CD4-positive, alpha-beta T cell treated with Interleukin-4 for 1 hour (primary cell): ENCODE measurements around the gene TRIM67.

ENCODE experiments used
- DNase-seq, 2 donors: peaks; one replicate each; pipeline ENCODE4 v3.0.0-alpha.2; 2020 to 2022

The TRIM67 gene

GRCh38 chr1:231185391-231185790, 23.5 kb downstream of the TRIM67 start:
- no peak for DNase-seq

DNA sequence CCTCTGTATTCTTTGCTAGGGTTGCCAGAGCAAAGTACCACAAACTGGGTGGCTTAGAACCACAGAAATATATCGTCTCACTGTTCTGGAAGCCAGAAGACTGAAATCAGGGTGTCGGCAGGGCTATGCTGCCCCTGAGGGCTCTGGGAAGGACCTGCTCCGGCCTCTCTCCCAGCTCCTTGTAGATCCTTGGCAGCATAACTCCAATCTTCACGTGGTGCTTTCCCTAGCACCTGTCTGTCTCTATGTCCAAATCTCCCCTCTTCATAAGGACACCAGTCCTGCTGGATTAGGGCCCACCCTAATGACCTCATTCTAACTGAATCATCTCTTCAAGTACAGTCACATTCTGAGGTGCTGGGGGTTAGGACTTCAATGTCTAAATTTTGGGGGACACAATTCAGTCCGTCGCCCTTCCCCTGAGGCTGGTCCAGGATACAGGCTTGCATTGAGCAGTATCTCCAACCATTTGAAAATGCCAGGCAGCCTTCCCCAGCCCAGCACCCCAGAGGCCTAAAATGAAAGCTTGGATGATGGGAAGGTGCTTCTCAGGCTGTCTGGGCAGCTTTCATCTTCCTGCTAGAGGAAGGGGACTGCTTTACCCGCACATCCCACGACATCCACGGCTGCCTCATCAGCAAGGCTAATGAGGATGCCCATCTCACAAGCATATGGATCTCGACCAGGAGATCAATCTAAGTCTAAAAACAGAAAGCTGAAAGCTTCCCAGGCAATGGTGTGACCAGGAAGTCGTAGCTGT, 24.7 kb downstream of the TRIM67 start:
- no peak for DNase-seq

DNA sequence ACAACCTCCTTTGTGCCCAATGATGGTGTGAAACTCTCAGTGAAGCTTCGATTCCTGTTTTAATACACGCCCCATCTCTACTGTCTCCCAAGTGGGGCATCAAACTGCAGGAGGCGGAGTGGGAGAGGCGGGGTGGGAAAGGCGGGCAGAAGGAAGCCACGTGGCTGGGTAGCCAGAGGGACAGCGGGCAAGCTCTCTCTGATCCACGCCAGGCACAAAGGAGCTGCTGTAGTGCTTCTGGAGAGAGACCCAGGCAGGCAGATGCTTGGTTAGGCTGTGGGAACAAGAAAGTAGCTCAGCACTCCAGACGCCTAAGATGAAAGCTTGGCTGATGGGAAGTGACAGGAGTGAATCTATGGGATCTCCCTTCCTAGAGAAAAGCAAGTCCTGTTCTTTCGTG, 25.7 kb downstream of the TRIM67 start:
- DNase-seq = no peak

DNA sequence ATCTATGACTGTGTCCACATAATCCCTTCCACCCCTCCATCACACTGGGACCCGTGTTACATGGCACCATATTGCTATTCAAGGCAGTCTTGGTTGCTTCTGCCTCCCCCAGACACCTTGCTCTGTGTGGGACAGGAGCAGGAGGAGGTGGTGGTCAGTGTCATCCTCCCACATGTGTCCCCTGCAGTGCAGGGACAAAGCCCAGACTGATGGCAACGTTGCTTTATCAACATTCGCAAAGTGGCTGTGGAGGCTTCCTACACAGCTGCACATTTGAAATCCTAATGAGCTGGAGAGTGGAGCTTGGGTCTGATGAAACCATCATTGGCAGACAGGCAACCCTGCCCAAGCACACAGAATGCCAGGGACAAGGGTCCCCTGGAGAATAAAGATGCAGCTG, 26.2 kb downstream of the TRIM67 start:
- no peak for DNase-seq

DNA sequence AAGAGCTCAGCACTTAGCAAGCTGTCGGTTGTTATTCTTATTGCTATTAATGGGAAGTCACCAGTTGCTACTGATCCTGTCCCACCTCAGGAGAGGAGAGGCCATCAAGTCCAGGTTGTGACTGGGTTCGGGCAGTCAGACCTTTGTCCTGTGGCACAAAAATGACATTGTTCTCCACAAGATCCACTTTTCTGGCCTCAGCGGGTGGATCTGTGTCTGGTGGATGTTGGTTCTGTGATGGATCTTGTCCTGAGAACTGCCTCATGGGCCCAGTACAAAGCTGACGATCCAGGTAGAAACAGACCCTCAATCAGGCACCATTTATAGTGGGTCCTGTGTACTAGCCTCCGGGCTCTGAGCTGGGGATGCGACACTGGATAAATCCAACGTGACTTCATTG, 26.9 kb downstream of the TRIM67 start:
- DNase-seq = no peak

DNA sequence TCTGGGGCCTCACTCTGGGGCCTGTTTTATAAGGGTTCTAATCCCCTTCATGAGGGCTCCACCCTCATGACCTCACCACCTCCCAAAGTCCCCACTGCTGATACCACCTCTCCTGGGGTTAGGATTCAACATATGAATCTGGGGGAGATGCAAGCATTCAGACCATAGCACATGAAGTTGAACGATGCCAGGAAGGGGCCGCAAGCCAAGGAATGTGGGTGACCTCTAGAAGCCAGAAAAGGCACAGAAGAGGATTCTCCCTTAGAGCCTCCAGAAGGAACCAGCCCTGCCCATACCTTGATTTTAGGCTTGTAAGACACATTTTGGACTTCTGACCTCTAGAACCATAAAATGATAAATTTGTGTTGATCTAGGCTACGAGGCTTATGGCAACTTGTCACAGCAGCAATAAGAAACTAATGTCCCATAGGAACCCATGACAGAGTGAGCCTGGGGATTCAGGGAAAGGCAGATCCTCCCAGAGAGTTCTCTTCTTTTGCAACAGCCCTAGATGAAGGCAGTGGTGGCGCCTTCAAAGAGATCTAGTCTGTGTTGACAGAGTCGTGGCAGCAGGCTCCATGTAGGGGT, 27.9 kb downstream of the TRIM67 start:
- no peak for DNase-seq

DNA sequence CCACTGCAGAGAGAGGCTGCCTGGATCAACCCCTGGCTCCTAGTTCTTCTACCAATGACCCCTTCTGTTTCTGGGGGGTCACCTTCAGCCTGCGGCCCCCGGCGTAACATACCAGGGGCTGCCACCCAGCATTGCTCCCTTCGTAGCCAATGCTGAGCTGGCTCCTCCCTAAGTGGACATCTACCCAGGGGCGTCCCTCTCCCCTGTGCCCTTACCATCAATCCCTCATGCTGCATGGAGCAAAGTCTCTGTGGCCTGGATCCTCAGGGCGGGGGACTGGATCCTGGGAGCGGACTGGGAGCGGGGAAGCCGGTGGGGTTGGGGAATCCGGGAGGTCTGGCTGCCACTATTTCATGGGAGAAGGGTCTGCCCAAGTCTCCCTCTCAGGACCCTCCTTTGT, 28.6 kb downstream of the TRIM67 start:
- no peak for DNase-seq

DNA sequence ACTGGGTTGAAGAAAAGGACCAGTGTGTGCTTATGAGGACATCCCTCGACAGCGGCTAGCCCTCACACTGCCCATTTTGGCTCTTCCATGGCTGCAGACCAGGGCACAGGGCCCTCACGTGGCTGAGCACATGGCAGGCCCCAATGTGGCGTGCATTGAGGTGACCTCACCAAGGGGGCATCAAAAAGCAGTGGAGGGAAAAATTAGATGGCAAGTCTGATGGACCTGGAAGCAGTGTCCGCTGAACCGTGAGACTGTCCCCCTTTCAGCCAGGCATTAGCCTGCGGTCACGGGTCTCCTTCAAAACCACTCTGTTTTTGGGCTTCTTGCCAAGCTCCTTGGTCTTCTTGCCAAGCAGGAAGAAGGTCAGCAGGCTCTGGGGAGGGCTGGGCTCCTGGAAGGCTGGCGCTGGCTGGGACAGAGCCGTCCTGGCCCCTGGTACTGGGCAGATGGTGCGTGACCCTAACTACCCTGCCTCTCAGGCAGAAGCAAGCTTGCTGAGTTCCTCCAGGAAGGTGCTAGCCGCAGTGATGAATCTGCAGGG, 30.8 kb downstream of the TRIM67 start:
- DNase-seq = no peak

- no peak for DNase-seq
Observed at GRCh38 chr1:231193710-231194340, 32.0 kb downstream of the TRIM67 start.

- DNase-seq = no peak
Observed at GRCh38 chr1:231194476-231194842, 32.6 kb downstream of the TRIM67 start.

DNA sequence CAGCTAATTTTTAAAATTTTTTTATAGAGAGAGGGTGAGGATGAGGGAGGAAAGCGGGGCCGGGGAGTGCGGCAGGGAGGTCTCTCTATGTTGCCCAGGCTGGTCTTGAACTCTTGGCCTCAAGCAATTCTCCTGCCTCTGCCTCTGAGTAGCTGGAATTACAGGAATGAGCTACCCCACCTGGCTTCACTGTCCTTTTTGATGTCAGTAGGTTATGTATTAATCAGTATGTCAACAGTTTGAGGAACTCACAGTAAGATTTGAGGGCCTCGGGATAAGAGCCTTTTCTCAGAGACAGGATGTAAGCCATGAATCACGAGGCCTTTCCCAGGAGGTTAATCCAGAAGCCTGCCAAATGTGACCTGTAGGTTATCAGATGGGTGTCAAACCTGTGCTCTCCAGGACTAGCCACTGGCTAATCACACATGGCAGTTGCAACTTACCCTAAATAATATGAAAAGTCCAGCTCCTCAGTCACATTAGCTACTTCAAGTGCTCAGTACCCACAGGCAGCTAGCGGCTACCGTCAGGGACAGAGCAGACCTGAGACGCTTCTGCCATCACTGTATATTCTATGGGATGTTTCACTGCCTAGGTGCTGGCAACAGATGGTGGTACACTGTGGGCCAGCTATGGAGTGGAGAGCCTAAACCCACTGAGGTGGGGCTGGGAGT, 33.1 kb downstream of the TRIM67 start:
- DNase-seq = no peak

- no peak for DNase-seq
Observed at GRCh38 chr1:231196307-231196706, 34.4 kb downstream of the TRIM67 start.

GRCh38 chr1:231196728-231197127, 34.9 kb downstream of the TRIM67 start:
- DNase-seq = no peak

DNA sequence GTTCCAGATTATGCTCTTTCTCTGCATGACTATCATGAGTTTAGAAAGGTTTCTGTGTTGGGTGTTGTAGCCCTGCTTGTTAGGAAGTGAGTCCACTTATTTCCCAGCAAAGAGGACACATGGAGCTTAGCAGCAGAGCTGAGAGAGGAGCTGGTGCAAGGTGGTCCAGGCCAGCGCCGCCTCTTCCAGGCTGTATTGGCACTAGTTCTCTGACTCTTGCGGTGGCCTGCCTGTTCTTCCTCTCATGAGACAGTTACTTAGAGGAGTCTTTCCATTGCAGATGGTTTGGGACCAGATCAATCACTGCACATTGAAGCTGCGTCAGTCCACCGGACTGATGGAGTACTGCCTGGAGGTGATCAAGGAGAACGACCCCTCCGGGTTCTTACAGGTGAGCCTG, 38.0 kb downstream of the TRIM67 start:
- DNase-seq = no peak

DNA sequence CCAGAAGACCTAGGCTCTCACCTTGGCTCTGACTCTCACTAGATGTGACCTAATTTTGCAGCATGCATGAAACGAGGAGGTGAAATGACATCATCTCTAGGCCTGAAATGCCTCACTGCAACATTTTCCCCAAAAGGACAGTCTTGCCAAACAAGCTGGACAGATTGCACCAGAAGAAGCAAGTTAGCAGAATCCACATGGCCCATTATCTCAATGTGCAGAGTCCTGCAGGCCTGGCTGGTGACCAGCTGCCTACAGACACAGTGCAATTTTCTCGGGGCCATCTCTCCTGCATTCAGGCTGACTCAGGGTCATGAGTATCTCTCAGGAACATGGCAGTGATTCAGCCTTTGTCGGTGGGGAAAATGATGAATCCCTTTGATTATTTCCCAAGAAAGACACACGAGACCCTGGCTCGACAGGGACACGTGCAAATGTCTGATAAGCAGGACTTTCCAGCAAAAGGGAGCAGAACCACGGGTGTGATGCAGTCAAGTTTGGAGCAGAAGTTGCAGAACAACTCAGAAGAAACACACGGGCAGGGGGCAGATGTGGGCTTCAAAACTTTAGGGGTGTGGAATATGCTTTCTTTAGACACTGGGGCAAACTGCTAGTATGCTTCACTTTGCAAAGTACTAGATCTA, 38.7 kb downstream of the TRIM67 start:
- no peak for DNase-seq

- no peak for DNase-seq
Observed at GRCh38 chr1:231201375-231201978, 39.6 kb downstream of the TRIM67 start.

DNA sequence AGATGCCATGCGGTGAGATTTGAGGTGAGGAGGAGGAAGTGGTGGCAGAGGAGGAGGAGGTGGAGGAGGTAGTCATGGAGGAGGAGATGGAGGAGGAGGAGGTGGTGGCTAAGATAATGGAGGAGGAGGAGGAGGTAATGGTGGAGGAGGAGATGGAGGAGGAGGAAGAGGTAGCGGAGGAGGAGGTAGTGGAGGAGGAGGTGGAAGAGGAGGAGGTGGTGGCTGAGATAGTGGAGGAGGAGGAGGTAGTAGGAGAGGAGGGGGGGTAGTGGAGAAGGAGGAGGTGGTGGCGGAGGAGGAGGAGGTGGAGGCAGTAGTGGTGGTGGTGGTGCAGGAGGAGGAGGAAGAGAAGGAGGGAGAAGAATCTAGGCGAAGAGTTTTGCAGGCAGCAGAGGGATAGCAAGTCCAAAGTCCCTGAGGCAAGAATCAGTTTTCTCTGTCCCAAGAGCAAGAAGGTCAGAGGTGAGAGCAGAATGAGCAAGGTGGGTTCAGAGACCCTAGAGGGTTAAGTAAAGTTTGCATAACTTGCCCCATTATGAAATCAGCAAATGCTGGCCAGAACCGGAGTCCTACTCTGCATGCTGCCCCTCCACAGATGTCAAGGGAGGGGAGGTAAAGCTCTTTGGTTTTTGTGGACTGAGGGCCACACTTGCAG, 40.2 kb downstream of the TRIM67 start:
- DNase-seq = no peak

DNA sequence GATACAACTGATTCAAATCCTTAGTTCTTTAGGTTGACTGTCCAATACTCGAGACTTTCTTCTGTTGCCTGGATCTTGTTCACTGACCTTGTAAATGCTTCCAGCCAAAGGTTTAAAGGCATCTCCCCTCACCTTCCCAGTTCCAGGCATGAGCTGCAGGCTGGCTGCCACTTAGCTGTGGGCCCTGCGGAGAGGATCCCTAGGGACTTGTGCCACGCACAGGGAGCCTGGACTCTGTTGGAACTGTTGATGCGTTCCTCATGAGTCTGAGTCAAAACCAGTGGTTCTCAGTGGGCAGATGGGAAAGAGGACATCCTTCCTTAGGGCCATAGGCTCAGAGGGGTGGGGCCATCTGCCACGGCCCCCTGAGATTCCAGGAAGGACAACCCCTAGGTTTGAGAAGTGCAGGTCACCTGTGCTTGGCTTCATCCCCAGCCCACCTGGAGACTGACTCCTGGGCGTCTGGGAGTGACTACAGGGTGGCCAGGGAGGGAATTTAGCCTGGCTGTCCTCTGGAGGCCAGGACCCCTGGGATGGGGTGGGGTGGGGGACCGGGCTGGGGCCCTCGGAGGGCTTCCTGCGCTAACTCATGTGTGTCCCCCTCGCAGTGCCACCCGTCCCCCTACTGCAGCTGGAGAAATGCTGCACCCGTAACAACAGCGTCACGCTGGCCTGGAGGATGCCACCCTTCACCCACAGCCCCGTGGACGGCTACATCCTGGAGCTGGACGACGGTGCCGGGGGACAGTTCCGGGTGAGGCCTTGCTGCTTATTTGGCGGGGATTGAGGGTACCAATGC, 41.6 kb downstream of the TRIM67 start:
- no peak for DNase-seq

DNA sequence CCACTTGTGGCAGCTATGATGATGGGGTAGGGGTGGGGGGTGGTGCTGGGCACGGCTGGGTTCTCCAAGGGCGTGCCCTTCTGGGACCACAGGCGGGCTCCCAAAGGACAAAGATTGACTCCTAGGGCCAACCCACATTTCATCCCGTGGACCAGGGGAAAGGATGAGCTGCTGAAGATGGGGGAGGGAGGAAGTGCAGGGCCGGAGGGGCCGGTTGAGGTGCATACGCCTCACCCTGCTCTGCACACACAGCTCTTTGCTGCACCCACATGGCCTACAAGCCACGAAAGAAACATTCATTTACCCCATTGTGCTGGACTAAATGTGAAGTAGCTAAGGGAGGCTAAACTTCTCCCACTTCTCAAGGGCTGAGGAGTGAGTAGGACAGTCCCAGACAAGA, 45.0 kb downstream of the TRIM67 start:
- DNase-seq = no peak

DNA sequence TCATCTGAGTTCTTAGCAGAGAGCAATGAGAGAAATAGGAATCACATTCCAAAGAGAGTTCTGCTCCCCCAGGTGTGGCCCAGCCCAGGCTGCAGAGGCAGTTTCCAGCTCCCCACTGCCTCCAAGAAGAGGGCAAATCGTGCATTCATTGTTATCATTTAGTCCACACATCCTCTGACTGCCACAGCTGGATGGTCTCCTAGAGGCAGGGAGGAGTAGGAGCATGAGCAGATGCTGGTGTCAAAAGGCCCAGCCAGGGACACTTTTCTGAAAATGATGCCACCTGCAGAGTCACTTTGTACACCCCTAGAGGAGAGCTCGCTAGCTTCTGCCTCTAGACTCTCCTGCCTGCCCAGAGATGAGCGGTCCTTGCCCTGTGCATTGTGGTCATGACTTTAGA, 45.6 kb downstream of the TRIM67 start:
- no peak for DNase-seq

DNA sequence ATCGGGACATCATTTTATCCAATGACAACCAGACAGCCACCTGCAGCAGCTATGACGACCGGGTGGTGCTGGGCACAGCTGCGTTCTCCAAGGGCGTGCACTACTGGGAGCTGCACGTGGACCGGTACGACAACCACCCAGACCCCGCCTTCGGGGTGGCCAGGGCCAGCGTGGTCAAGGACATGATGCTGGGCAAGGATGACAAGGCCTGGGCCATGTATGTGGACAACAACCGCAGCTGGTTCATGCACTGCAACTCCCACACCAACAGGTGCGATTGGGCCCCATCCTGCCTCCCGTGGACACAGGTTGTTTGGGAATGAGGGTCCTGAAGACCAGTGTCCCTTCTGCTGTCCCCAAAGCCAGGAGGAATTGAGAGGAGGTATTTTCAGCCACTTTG, 47.1 kb downstream of the TRIM67 start:
- DNase-seq = no peak
